ENCODE data around the gene CELA1. TPM values are rescaled to one million over a fixed set of nuclear protein-coding genes. Genes with fewer than 3 reads are reported as not detected.

Gene CELA1
- total and polyA plus RNA-seq, 2 experiments from 2014 or later: not detected

DNA sequence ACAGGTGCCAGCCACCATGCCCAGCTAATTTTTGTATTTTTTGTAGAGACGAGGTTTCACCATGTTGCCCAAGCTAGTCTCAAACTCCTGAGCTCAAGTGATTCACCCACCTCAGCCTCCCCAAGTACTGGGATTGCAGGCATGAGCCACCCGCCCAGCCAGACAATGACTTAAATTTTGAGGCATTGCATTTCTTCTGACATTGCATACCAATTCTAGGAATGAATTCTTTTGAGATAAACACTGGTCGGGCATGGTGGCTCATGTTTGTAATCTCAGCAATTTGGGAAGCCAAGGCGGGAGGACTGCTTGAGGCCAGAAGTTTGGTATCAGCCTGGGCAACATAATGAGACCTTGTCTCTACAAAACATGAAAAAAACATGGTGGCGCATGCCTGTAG, 2.5 kb upstream of the CELA1 start:
- DNase-seq: peak; percentile 84
- WGBS, 2 experiments (ENCODE audit: low coverage in 1 of 2, low lambda C conversion rate in 2 of 2, missing lambda C conversion rate in 2 of 2): 52 to 54% methylated on average over 5 of the region's 5 CpGs
- in situ Hi-C loops (cut with MboI): loop anchor here (10.0 kb wide), 2 partner anchors 84 to 304 kb away; partner anchors contain the start of gene LETMD1

DNA sequence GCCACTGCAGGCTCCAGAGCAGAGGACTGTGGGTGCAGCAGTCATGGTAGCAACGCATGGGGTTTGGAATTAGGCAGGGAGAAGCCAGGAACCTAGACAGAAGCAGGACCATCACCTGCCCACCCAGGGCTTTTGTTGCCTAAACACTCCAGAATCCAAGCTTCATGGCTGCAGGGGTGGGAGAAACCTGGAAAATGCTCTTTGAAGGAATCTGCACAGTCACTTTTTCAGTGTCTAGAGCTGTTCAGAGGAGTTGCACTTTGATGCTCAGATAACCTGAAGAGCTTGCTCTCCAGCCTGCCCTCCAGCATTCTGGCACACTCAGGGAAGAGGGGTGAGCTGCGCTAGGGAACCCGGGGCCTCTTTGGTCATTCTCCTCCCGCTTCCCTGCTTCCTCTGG, 1.6 kb upstream of the CELA1 start:
- H3F3A ChIP-seq (ENCODE audit: insufficient read depth): peaks cover 10% of the 10 kb centered on the region
- peaks cover 13% of the 10 kb centered on the region for H3K4me1 ChIP-seq (ENCODE audit: insufficient read depth)
- H3K9ac ChIP-seq: no peak overlapping the region
- in situ Hi-C loops (cut with MboI): loop anchor here (10.0 kb wide), 2 partner anchors 83 to 303 kb away; partner anchors contain the start of gene LETMD1
- H3K27ac ChIP-seq: 0 out of 2 replicates have a peak overlapping the region, but pooled peaks have one; percentile 31
- no peak for TF ChIP-seq EZH2phosphoT487 (IDR thresholded peaks at IDR 0.05; ENCODE audit: insufficient read depth, low read depth)
- no peak for TF ChIP-seq EZH2 (IDR thresholded peaks at IDR 0.05; ENCODE audit: insufficient read depth, poor library complexity, severe bottlenecking)
- H3K4me3 ChIP-seq: no peak overlapping the region
- no peaks in the 10 kb centered on the region for H3K79me2 ChIP-seq (ENCODE audit: insufficient read depth)
- H2AFZ ChIP-seq: peak overlapping the region; percentile 29; the same call in 1 of the 2 replicates
- H4K20me1 ChIP-seq (ENCODE audit: insufficient read depth): no peaks in the 10 kb centered on the region
- no peaks in the 10 kb centered on the region for H3K27me3 ChIP-seq (replicated peaks; ENCODE audit: insufficient read depth)
- H3K9me3 ChIP-seq (ENCODE audit: low read depth): no peaks in the 10 kb centered on the region
- H3K4me2 ChIP-seq (ENCODE audit: unreplicated experiment): no peak overlapping the region
- H3K9me2 ChIP-seq (ENCODE audit: insufficient read depth): no peaks in the 10 kb centered on the region
- WGBS, 2 experiments (ENCODE audit: low coverage in 1 of 2, low lambda C conversion rate in 2 of 2, missing lambda C conversion rate in 2 of 2): 87 to 88% methylated on average over 4 of the region's 4 CpGs
- no peaks in the 10 kb centered on the region for H3K36me3 ChIP-seq (ENCODE audit: low read depth)
- no peak for DNase-seq

More for the DNA sequence above, 2.5 kb upstream of the CELA1 start:
- no peaks in the 10 kb centered on the region for H3K9me3 ChIP-seq (ENCODE audit: low read depth)
- H3K4me1 ChIP-seq (ENCODE audit: insufficient read depth): peaks cover 13% of the 10 kb centered on the region
- H2AFZ ChIP-seq: no peak overlapping the region
- peaks cover 10% of the 10 kb centered on the region for H3F3A ChIP-seq (ENCODE audit: insufficient read depth)
- no peaks in the 10 kb centered on the region for H3K9me2 ChIP-seq (ENCODE audit: insufficient read depth)
- no peaks in the 10 kb centered on the region for H4K20me1 ChIP-seq (ENCODE audit: insufficient read depth)
- no peaks in the 10 kb centered on the region for H3K27me3 ChIP-seq (replicated peaks; ENCODE audit: insufficient read depth)
- H3K4me2 ChIP-seq (ENCODE audit: unreplicated experiment): no peak overlapping the region
- no peaks in the 10 kb centered on the region for H3K36me3 ChIP-seq (ENCODE audit: low read depth)
- no peak for TF ChIP-seq EZH2 (IDR thresholded peaks at IDR 0.05; ENCODE audit: insufficient read depth, poor library complexity, severe bottlenecking)
- no peak for TF ChIP-seq EZH2phosphoT487 (IDR thresholded peaks at IDR 0.05; ENCODE audit: insufficient read depth, low read depth)
- peak overlapping the region; percentile 42 for H3K27ac ChIP-seq
- no peaks in the 10 kb centered on the region for H3K79me2 ChIP-seq (ENCODE audit: insufficient read depth)
- no peak overlapping the region for H3K4me3 ChIP-seq
- no peak overlapping the region for H3K9ac ChIP-seq

DNA sequence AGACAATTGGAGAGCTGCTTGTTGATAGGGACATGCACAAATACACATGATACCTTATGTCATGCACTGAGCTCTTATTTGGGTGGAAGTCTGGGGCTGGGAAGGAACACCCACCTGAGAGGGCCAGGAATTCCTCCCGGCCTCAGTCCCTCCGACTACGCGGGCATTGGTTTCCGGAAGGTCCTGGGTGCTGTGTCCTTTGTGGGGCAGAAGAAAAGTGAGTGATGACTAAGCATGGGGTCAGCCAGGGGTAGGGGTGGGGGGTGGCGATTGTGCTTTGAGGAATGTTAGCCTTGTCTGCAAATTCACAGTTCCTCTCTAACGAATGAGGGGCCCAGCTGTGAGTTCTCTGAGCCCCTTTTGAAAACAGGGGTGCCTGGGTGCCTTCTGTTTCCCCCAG, 798 bp downstream of the CELA1 start:
- in situ Hi-C loops (cut with MboI): loop anchor here (10.0 kb wide), 2 partner anchors 81 to 301 kb away; partner anchors contain the start of gene LETMD1
- H3F3A ChIP-seq (ENCODE audit: insufficient read depth): peaks cover 10% of the 10 kb centered on the region
- H3K27ac ChIP-seq: no peak overlapping the region
- H3K4me2 ChIP-seq (ENCODE audit: unreplicated experiment): no peak overlapping the region
- H2AFZ ChIP-seq: no peak overlapping the region
- no peaks in the 10 kb centered on the region for H3K79me2 ChIP-seq (ENCODE audit: insufficient read depth)
- H3K9me2 ChIP-seq (ENCODE audit: insufficient read depth): no peaks in the 10 kb centered on the region
- no peaks in the 10 kb centered on the region for H3K9me3 ChIP-seq (ENCODE audit: low read depth)
- DNase-seq: peak; percentile 28
- no peaks in the 10 kb centered on the region for H4K20me1 ChIP-seq (ENCODE audit: insufficient read depth)
- no peaks in the 10 kb centered on the region for H3K27me3 ChIP-seq (replicated peaks; ENCODE audit: insufficient read depth)
- H3K4me1 ChIP-seq (ENCODE audit: insufficient read depth): peaks cover 13% of the 10 kb centered on the region
- 67 to 86% methylated on average over 6 to 7 of the region's 7 CpGs for WGBS, 2 experiments (ENCODE audit: low coverage in 1 of 2, low lambda C conversion rate in 2 of 2, missing lambda C conversion rate in 2 of 2)
- TF ChIP-seq EZH2 (IDR thresholded peaks at IDR 0.05; ENCODE audit: insufficient read depth, poor library complexity, severe bottlenecking) (no peak), EZH2phosphoT487 (IDR thresholded peaks at IDR 0.05; ENCODE audit: insufficient read depth, low read depth) (no peak)
- no peak overlapping the region for H3K4me3 ChIP-seq
- H3K9ac ChIP-seq: no peak overlapping the region
- no peaks in the 10 kb centered on the region for H3K36me3 ChIP-seq (ENCODE audit: low read depth)

DNA sequence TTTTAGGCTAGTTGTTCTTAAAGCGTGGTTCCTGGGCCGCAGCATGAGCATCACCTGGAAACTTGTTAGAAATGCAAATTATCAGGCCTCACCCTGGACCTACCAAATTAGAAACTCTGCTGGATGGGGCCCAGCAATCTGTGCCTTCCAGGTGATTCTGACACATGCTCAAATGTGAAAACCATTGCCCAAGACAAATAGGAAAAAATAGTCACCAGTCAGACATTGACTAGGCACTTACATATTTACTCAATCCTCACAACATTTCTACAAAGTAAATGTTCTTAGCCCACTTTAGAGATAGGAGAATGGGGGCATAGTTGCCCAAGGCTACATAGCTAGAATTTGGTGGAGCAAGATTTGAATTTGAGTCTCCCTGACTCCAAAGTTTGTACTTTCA, 3.3 kb downstream of the CELA1 start:
- WGBS, 2 experiments (ENCODE audit: low coverage in 1 of 2, low lambda C conversion rate in 2 of 2, missing lambda C conversion rate in 2 of 2): 88 to 90% methylated on average over 2 of the region's 2 CpGs
- H3K27ac ChIP-seq: no peak overlapping the region
- H3K4me2 ChIP-seq (ENCODE audit: unreplicated experiment): no peak overlapping the region
- no peak overlapping the region for H3K9ac ChIP-seq
- H2AFZ ChIP-seq: no peak overlapping the region
- no peaks in the 10 kb centered on the region for H3F3A ChIP-seq (ENCODE audit: insufficient read depth)
- H4K20me1 ChIP-seq (ENCODE audit: insufficient read depth): no peaks in the 10 kb centered on the region
- no peaks in the 10 kb centered on the region for H3K27me3 ChIP-seq (replicated peaks; ENCODE audit: insufficient read depth)
- no peak overlapping the region for H3K4me3 ChIP-seq
- no peaks in the 10 kb centered on the region for H3K79me2 ChIP-seq (ENCODE audit: insufficient read depth)
- no peaks in the 10 kb centered on the region for H3K36me3 ChIP-seq (ENCODE audit: low read depth)
- H3K4me1 ChIP-seq (ENCODE audit: insufficient read depth): no peaks in the 10 kb centered on the region
- no peaks in the 10 kb centered on the region for H3K9me2 ChIP-seq (ENCODE audit: insufficient read depth)
- TF ChIP-seq EZH2phosphoT487 (IDR thresholded peaks at IDR 0.05; ENCODE audit: insufficient read depth, low read depth) (no peak), EZH2 (IDR thresholded peaks at IDR 0.05; ENCODE audit: insufficient read depth, poor library complexity, severe bottlenecking) (no peak)
- in situ Hi-C loops (cut with MboI): loop anchor here (10.0 kb wide), 2 partner anchors 78 to 298 kb away; partner anchors contain the start of gene LETMD1
- no peak for DNase-seq
- H3K9me3 ChIP-seq (ENCODE audit: low read depth): no peaks in the 10 kb centered on the region
